Natural killer cell (primary cell): Measurements from ENCODE around the gene RAB11FIP3. TPM values are rescaled to one million over a fixed set of nuclear protein-coding genes. Genes with fewer than 3 reads are reported as not detected.

Source experiments
- ATAC-seq, 3 donors: fragments of 150-1000 bp in 2 of 3; fragments of 200-7000 bp in 1 of 3; cut with Tn5 transposase; 1 replicate in 1 of 3; 2 replicates in 2 of 3; pipeline ENCODE4 v1.10.0; 2021; ENCODE audit warnings: mild to moderate bottlenecking in 2 of 3, moderate library complexity in 2 of 3
- DNase-seq, 2 donors: peaks; one replicate each; pipeline versions ENCODE4 v3.0.0 to v3.0.0-alpha.2; 2013 to 2021; ENCODE audit warnings: mixed read lengths in 1 of 2
- H3K27ac ChIP-seq: one replicate; pipeline ENCODE4 v1.5.1; 2013; ENCODE audit warnings: mild to moderate bottlenecking, low read length
- H3K27me3 ChIP-seq: one replicate; pipeline ENCODE4 v1.6.1; 2013; ENCODE audit warnings: low read length; ENCODE audit not compliant: control insufficient read depth, insufficient read depth
- H3K36me3 ChIP-seq: one replicate; pipeline ENCODE4 v1.6.1; 2013; ENCODE audit warnings: low read length; ENCODE audit not compliant: control insufficient read depth, insufficient read depth
- H3K4me1 ChIP-seq: one replicate; pipeline ENCODE4 v1.6.1; 2013; ENCODE audit warnings: low read length; ENCODE audit not compliant: control insufficient read depth, insufficient read depth
- H3K4me3 ChIP-seq: one replicate; pipeline ENCODE4 v1.5.1; 2013; ENCODE audit warnings: low read length
- H3K9me3 ChIP-seq: one replicate; pipeline ENCODE4 v1.6.1; 2013; ENCODE audit warnings: low read length; ENCODE audit not compliant: control insufficient read depth, insufficient read depth
- H3K27ac Mint-ChIP-seq, 2 donors: one replicate each; pipeline ENCODE4 v1.8.0; 2022; ENCODE audit warnings: mild to moderate bottlenecking in 2 of 2, mixed read lengths in 2 of 2, moderate library complexity in 1 of 2
- H3K27me3 Mint-ChIP-seq, 2 donors: one replicate each; pipeline ENCODE4 v1.8.0; 2022; ENCODE audit warnings: low read depth in 2 of 2, mixed read lengths in 2 of 2
- H3K36me3 Mint-ChIP-seq: one replicate; pipeline ENCODE4 v1.8.0; 2022; ENCODE audit warnings: mixed read lengths
- H3K4me1 Mint-ChIP-seq, 2 donors: one replicate each; pipeline ENCODE4 v1.8.0; 2022; ENCODE audit warnings: mixed read lengths in 2 of 2
- H3K4me3 Mint-ChIP-seq: one replicate; pipeline ENCODE4 v1.8.0; 2022; ENCODE audit warnings: mild to moderate bottlenecking, moderate library complexity, mixed read lengths
- H3K9me3 Mint-ChIP-seq, 2 donors: one replicate each; pipeline ENCODE4 v1.8.0; 2022; ENCODE audit warnings: mixed read lengths in 2 of 2
- WGBS: methylation state at CpG from one replicate; pipeline ENCODE4 v1.1.7; 2013; ENCODE audit warnings: missing lambda C conversion rate; ENCODE audit not compliant: insufficient coverage; 5-methylcytosine and 5-hydroxymethylcytosine counted together
- intact Hi-C: fragments of 100-400 bp; cut with micrococcal nuclease; formaldehyde crosslinking; loops from one replicate; pipeline ENCODE4 v1.14.2; 2022
- total RNA-seq, 4 donors: library from RNA; stranded (reverse); fragments of 120-200 nt in 1 of 4; gene quantifications; one replicate each; pipeline versions ENCODE4 v1.2.3 to v1.2.4, GENCODE V29; 2013 to 2022
- TF ChIP-seq, protein P1 (sequence below): fragments of 200-600 bp; IDR thresholded peaks from one replicate; pipeline ENCODE4 v1.8.0; 2022; ENCODE audit warnings: antibody characterized with exemption

RAB11FIP3 gene
- total RNA-seq, 3 donors from 2014 or later (not counting 1 experiment from before 2014, with no cell fraction given), result 51.0 to 61.2 (median 55.3) TPM

DNA sequence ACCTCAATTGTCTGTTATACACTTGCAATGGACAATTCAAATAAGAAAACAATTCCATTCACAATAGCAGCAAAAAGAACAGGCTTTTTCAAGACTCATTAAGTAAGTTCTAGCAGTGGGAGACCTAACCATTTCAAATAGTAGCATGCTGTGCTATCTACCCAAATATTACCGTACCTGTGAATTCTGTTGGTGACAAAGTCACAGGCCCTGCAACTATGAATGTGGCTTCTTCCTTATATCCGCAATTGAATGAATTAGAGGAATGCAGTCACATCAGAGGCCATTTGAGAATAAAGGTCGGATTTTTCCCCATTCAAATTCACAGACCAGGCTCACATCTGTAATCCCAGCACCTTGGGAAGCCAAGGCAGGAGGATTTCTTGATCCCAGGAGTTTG is 29.2 kb upstream of the RAB11FIP3 start:
- Mint-ChIP-seq H3K36me3 (no peaks in the 10 kb centered on the region), H3K27ac (peak overlapping the region in 1 of 2 donors; percentile 76), H3K4me3 (peak overlapping the region; percentile 87), H3K4me1 (peaks cover 29 to 43% of the 10 kb centered on the region in 2 donors), H3K27me3 (no peaks in the 10 kb centered on the region), H3K9me3 (no peaks in the 10 kb centered on the region)
- intact Hi-C loops, result no loop called here
- H3K27me3 ChIP-seq, result no peaks in the 10 kb centered on the region
- H3K4me3 ChIP-seq, result no peak overlapping the region
- H3K9me3 ChIP-seq, result peaks cover 9% of the 10 kb centered on the region
- no peak for DNase-seq
- H3K27ac ChIP-seq, result no peak overlapping the region
- H3K36me3 ChIP-seq, result no peaks in the 10 kb centered on the region
- ATAC-seq, result no peak
- peaks cover 49% of the 10 kb centered on the region for H3K4me1 ChIP-seq
- WGBS, result 55% methylated on average over 3 of the region's 3 CpGs
- TF ChIP-seq, protein P1, sequence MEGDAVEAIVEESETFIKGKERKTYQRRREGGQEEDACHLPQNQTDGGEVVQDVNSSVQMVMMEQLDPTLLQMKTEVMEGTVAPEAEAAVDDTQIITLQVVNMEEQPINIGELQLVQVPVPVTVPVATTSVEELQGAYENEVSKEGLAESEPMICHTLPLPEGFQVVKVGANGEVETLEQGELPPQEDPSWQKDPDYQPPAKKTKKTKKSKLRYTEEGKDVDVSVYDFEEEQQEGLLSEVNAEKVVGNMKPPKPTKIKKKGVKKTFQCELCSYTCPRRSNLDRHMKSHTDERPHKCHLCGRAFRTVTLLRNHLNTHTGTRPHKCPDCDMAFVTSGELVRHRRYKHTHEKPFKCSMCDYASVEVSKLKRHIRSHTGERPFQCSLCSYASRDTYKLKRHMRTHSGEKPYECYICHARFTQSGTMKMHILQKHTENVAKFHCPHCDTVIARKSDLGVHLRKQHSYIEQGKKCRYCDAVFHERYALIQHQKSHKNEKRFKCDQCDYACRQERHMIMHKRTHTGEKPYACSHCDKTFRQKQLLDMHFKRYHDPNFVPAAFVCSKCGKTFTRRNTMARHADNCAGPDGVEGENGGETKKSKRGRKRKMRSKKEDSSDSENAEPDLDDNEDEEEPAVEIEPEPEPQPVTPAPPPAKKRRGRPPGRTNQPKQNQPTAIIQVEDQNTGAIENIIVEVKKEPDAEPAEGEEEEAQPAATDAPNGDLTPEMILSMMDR, result no peak

DNA sequence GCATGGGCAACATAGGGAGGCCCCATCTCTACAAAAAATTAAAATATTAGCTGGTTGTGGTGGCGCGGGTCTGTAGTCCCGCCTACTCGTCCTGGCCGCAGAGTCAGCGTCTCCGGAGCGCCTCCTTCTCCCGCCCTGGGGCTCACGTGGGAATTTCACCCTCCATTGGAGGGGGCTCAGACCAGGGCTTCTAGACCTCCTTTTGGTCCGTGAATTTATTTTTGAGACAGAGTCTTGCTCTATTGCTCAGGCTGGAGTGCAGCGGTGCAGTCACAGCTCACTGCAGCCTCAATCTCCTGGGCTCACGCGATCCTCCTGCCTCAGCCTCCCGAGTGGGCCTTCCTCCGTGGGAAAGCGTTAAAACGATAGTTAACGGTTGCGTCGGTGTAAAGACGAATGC is 28.8 kb upstream of the RAB11FIP3 start:
- peak overlapping the region; percentile 4 for H3K4me3 ChIP-seq
- Mint-ChIP-seq H3K27ac (peak overlapping the region in 1 of 2 donors; percentile 76), H3K27me3 (no peaks in the 10 kb centered on the region), H3K9me3 (no peaks in the 10 kb centered on the region), H3K4me3 (peak overlapping the region; percentile 87), H3K4me1 (peaks cover 29 to 43% of the 10 kb centered on the region in 2 donors), H3K36me3 (no peaks in the 10 kb centered on the region)
- DNase-seq, result peak in 1 of 2 donors; percentile 42
- ATAC-seq, result no peak
- TF ChIP-seq, protein P1, result no peak
- intact Hi-C loops, result no loop called here
- H3K9me3 ChIP-seq, result peaks cover 6% of the 10 kb centered on the region
- WGBS, result 6% methylated on average over 22 of the region's 22 CpGs
- H3K4me1 ChIP-seq, result peaks cover 47% of the 10 kb centered on the region
- no peaks in the 10 kb centered on the region for H3K36me3 ChIP-seq
- no peak overlapping the region for H3K27ac ChIP-seq
- H3K27me3 ChIP-seq, result no peaks in the 10 kb centered on the region

DNA sequence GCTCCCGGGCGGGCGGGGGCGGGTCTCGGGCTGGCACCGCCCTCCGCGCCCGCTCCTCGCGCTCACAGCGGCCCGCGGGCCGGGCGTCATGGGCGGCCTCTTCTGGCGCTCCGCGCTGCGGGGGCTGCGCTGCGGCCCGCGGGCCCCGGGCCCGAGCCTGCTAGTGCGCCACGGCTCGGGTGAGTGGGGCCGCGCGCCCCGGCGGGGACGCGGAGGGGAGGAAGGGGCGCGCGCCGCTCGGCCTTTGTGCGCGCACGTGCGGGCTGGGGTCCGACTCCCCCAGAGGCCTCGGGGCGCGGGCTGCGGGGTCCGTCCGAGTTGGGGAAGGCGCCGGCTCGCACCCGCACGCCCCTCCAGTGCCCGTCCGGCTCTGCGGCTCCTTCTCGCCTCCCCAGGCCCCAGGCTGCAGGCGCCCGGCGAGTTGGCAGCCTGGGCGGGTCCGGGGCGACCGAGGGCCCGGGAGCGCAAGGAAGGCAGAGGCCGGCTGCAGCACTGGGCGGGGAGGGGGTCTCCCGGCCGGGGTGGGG is 28.3 kb upstream of the RAB11FIP3 start, which contains the start of gene NME4:
NME4 (plus strand) TSS at position 65 of the 527 bp plus-strand sequence; CDS start at position 89, 24 bp downstream.
- intact Hi-C loops, result no loop called here
- peak within 1 kb of the TSS; percentile 4 for H3K4me3 ChIP-seq
- 0% methylated on average over 67 of the region's 75 CpGs for WGBS
- H3K9me3 Mint-ChIP-seq, result no peaks in the 10 kb centered on the region
- H3K27me3 ChIP-seq, result no peaks in the 10 kb centered on the region
- H3K4me1 Mint-ChIP-seq, result peaks cover 25 to 37% of the 10 kb centered on the region in 2 donors
- H3K36me3 ChIP-seq, result no peaks in the 10 kb centered on the region
- H3K36me3 Mint-ChIP-seq, result no peaks in the 10 kb centered on the region
- no peaks in the 10 kb centered on the region for H3K9me3 ChIP-seq
- DNase-seq (peak in 1 of 2 donors; percentile 65), ATAC-seq (no peak)
- no peak within 1 kb of the TSS for H3K27ac ChIP-seq
- no peaks in the 10 kb centered on the region for H3K27me3 Mint-ChIP-seq
- H3K4me1 ChIP-seq, result peaks cover 44% of the 10 kb centered on the region
- peak within 1 kb of the TSS in 1 of 2 donors; percentile 76 for H3K27ac Mint-ChIP-seq
- TF ChIP-seq, protein P1, result no peak
- H3K4me3 Mint-ChIP-seq, result peak within 1 kb of the TSS; percentile 87
